ENCODE measurements around the gene TBL1X. TPM values are rescaled to one million over a fixed set of nuclear protein-coding genes. Genes with fewer than 3 reads are reported as not detected.

Gene TBL1X
- total and polyA plus RNA-seq, 2 of the 8 experiments (the other 6 are each of a cell fraction or from before 2014, with no cell fraction given), result 13.3 to 25.6 TPM

- no peak for TF ChIP-seq SIRT6 (IDR thresholded peaks at IDR 0.05; ENCODE audit: low read length)
Observed at GRCh38 chrX:9561199-9561598, 96.3 kb downstream of the TBL1X start (continued).

- Histone ChIP-seq H3K27me3 (replicated peaks in 1 of 4; ENCODE audit: control insufficient read depth in 3 of 4, extremely low read depth in 1 of 4, insufficient read depth in 3 of 4, low read length in 3 of 4) (no peaks in the 10 kb centered on the region), H4K8ac (ENCODE audit: extremely low read depth, insufficient read depth, low read length) (no peak overlapping the region), H3K9me3 (ENCODE audit: insufficient read depth in 2 of 2, low read depth in 1 of 2, low read length in 1 of 2) (no peaks in the 10 kb centered on the region), H2BK15ac (ENCODE audit: low read length) (no peak overlapping the region), H3K56ac (replicated peaks; ENCODE audit: insufficient read length, low read depth, low read length) (no peak overlapping the region), H4K20me1 (replicated peaks in 1 of 2; ENCODE audit: control insufficient read depth in 1 of 2, insufficient read depth in 2 of 2, low read length in 2 of 2) (no peaks in the 10 kb centered on the region), H3K23ac (ENCODE audit: insufficient read length) (no peak overlapping the region), H4K91ac (replicated peaks; ENCODE audit: insufficient read length, low read length) (no peak overlapping the region), H2AK5ac (ENCODE audit: low read depth, low read length) (no peak overlapping the region), H4K5ac (ENCODE audit: insufficient read length, low read depth, low read length) (no peak overlapping the region), H3K36me3 (ENCODE audit: control insufficient read depth in 2 of 4, insufficient read depth in 4 of 4, low read length in 3 of 4) (no peaks in the 10 kb centered on the region), H3K79me2 (ENCODE audit: control insufficient read depth in 1 of 2, insufficient read depth in 2 of 2, low read length in 2 of 2) (peaks cover 0 to 4% of the 10 kb centered on the region in 2 experiments; a peak in 2 of 4 replicates), H3K79me1 (ENCODE audit: low read depth, low read length) (no peaks in the 10 kb centered on the region), H3K27ac (ENCODE audit: low read depth, low read length) (no peak overlapping the region), H2BK5ac (ENCODE audit: low read depth, low read length) (no peak overlapping the region), H3K14ac (ENCODE audit: insufficient read length) (no peak overlapping the region), H2BK20ac (ENCODE audit: low read length) (no peak overlapping the region), H2BK12ac (ENCODE audit: low read depth, low read length) (no peak overlapping the region), H3K4me2 (ENCODE audit: insufficient read depth in 1 of 2, low read depth in 2 of 2, low read length in 2 of 2) (no peak overlapping the region), H3K9ac (replicated peaks in 1 of 4; ENCODE audit: extremely low read depth in 1 of 4, low read depth in 3 of 4, low read length in 3 of 4) (no peak overlapping the region), H2BK120ac (replicated peaks; ENCODE audit: low read depth, low read length) (no peak overlapping the region), H3K18ac (ENCODE audit: extremely low read depth, low read length) (no peak overlapping the region), H2AFZ (ENCODE audit: low read length) (no peak overlapping the region), H3K4ac (replicated peaks; ENCODE audit: insufficient read length, low read depth, low read length) (no peak overlapping the region), H3K4me3 (ENCODE audit: extremely low read depth in 1 of 4, insufficient read depth in 2 of 4, low read depth in 3 of 4, low read length in 4 of 4) (no peak overlapping the region), H3K4me1 (replicated peaks in 1 of 4; ENCODE audit: control insufficient read depth in 3 of 4, insufficient read depth in 4 of 4, low read length in 3 of 4) (no peaks in the 10 kb centered on the region), H3K23me2 (ENCODE audit: low read depth, low read length) (no peaks in the 10 kb centered on the region)
- POLR2A ChIA-PET (ENCODE audit: partially characterized antibody), result no interaction called here
- DNase-seq (ENCODE audit: low read depth in 1 of 2, low spot score in 2 of 2) (no peak), FAIRE-seq (no peak)
- CTCF ChIA-PET (ENCODE audit: partially characterized antibody), result no interaction called here
- 98% methylated on average over 6 of the region's 8 CpGs; no CpG with 5 or more reads in 1 of the 2 experiments for WGBS, 2 experiments (ENCODE audit: extremely low coverage in 1 of 2, insufficient coverage in 1 of 2, insufficient read length in 1 of 2, insufficient replicate concordance in 2 of 2, low coverage in 1 of 2, low lambda C conversion rate in 2 of 2, missing lambda C conversion rate in 1 of 2)
- TF ChIP-seq SRF (IDR thresholded peaks at IDR 0.05; ENCODE audit: low read depth, low read length), result peak; percentile 8; the same call in 1 of the 2 replicates
- no peak for TF ChIP-seq TAF7 (optimal IDR thresholded peaks at IDR 0.05; ENCODE audit: borderline replicate concordance, low read depth, low read length)
Observed at GRCh38 chrX:9562851-9563250, 98.0 kb downstream of the TBL1X start.

All from H1 (cell line).